ENCODE measurements around the gene SSTR3.

The SSTR3 gene

GRCh38 chr22:37232140-37232998, 20.1 kb upstream of the SSTR3 start:
- DNase-seq (ENCODE audit: extremely low spot score), result no peak
- ChIA-PET CTCF (no interaction called here), POLR2A (no interaction called here)
- TF ChIP-seq PKNOX1 (IDR thresholded peaks at IDR 0.05) (no peak), ZNF384 (IDR thresholded peaks at IDR 0.05) (no peak), CTBP1 (IDR thresholded peaks at IDR 0.05; ENCODE audit: borderline replicate concordance) (no peak), L3MBTL2 (conservative IDR thresholded peaks at IDR 0.05) (no peak), SP1 (IDR thresholded peaks at IDR 0.05) (no peak), FOXM1 (IDR thresholded peaks at IDR 0.05; ENCODE audit: borderline replicate concordance) (no peak), HDGF (IDR thresholded peaks at IDR 0.05; ENCODE audit: borderline replicate concordance) (no peak), SUZ12 (IDR thresholded peaks at IDR 0.05) (no peak), TARDBP (IDR thresholded peaks at IDR 0.05) (no peak), BHLHE40 (IDR thresholded peaks at IDR 0.05; ENCODE audit: borderline replicate concordance) (no peak), NFRKB (IDR thresholded peaks at IDR 0.05) (no peak), FOXK2 (IDR thresholded peaks at IDR 0.05) (no peak), FOXA1 (IDR thresholded peaks at IDR 0.05) (no peak), ELF4 (IDR thresholded peaks at IDR 0.05) (no peak)

GRCh38 chr22:37231406-37232139, 19.3 kb upstream of the SSTR3 start:
- ChIA-PET POLR2A (no interaction called here), CTCF (interaction anchor here (1.5 kb wide), 1 partner anchor 32 kb away, joined by 5 read pairs; no protein-coding TSS in a partner anchor)
- TF ChIP-seq CTBP1 (IDR thresholded peaks at IDR 0.05; ENCODE audit: borderline replicate concordance) (no peak), PKNOX1 (IDR thresholded peaks at IDR 0.05) (no peak), HDGF (IDR thresholded peaks at IDR 0.05; ENCODE audit: borderline replicate concordance) (no peak), ZNF384 (IDR thresholded peaks at IDR 0.05) (no peak), LEF1 (IDR thresholded peaks at IDR 0.05; ENCODE audit: borderline replicate concordance) (no peak), L3MBTL2 (conservative IDR thresholded peaks at IDR 0.05) (no peak), FOXA1 (IDR thresholded peaks at IDR 0.05) (no peak), BHLHE40 (IDR thresholded peaks at IDR 0.05; ENCODE audit: borderline replicate concordance) (no peak), TARDBP (IDR thresholded peaks at IDR 0.05) (no peak), FOXK2 (IDR thresholded peaks at IDR 0.05) (no peak), NFRKB (IDR thresholded peaks at IDR 0.05) (no peak), SP1 (IDR thresholded peaks at IDR 0.05) (no peak)
- DNase-seq (ENCODE audit: extremely low spot score), result no peak

GRCh38 chr22:37230673-37231405, 18.6 kb upstream of the SSTR3 start:
- no peak for DNase-seq (ENCODE audit: extremely low spot score)
- CTCF ChIA-PET, result interaction anchor here (1.5 kb wide), 1 partner anchor 31 kb away, joined by 5 read pairs; no protein-coding TSS in a partner anchor
- TF ChIP-seq FOXA1 (IDR thresholded peaks at IDR 0.05) (no peak), TARDBP (IDR thresholded peaks at IDR 0.05) (no peak), CTBP1 (IDR thresholded peaks at IDR 0.05; ENCODE audit: borderline replicate concordance) (no peak), FOXK2 (IDR thresholded peaks at IDR 0.05) (no peak), ARNT (IDR thresholded peaks at IDR 0.05) (no peak), HDGF (IDR thresholded peaks at IDR 0.05; ENCODE audit: borderline replicate concordance) (no peak), ELF4 (IDR thresholded peaks at IDR 0.05) (no peak), LEF1 (IDR thresholded peaks at IDR 0.05; ENCODE audit: borderline replicate concordance) (no peak), FOXM1 (IDR thresholded peaks at IDR 0.05; ENCODE audit: borderline replicate concordance) (no peak), ZNF384 (IDR thresholded peaks at IDR 0.05) (no peak)
- POLR2A ChIA-PET, result no interaction called here

GRCh38 chr22:37229805-37230672, 17.8 kb upstream of the SSTR3 start:
- DNase-seq (ENCODE audit: extremely low spot score), result no peak
- CTCF ChIA-PET, result interaction anchor here (0.9 to 1.5 kb wide), 2 partner anchors 30 kb away, joined by 3 to 5 read pairs; no protein-coding TSS in a partner anchor
- TF ChIP-seq ELF4 (IDR thresholded peaks at IDR 0.05) (no peak), SUZ12 (IDR thresholded peaks at IDR 0.05) (no peak), L3MBTL2 (conservative IDR thresholded peaks at IDR 0.05) (no peak), FOXA1 (IDR thresholded peaks at IDR 0.05) (no peak), LEF1 (IDR thresholded peaks at IDR 0.05; ENCODE audit: borderline replicate concordance) (no peak), SP1 (IDR thresholded peaks at IDR 0.05) (no peak), ZNF384 (IDR thresholded peaks at IDR 0.05) (no peak), NFRKB (IDR thresholded peaks at IDR 0.05) (no peak), TARDBP (IDR thresholded peaks at IDR 0.05) (no peak), PKNOX1 (IDR thresholded peaks at IDR 0.05) (no peak)
- POLR2A ChIA-PET, result interaction anchor here (1.6 kb wide), 1 partner anchor 31 kb away, joined by 5 read pairs; no protein-coding TSS in a partner anchor
